Glutamatergic neuron (in vitro differentiated cells): ENCODE data around the gene LGALS9. TPM values are rescaled to one million over a fixed set of nuclear protein-coding genes. Genes with fewer than 3 reads are reported as not detected.
"Not testable (repeated sequence)": the region's sequence is repeated elsewhere in the genome, so short reads cannot be mapped to it uniquely, and the experiment has no call there.

Source experiments
- DNase-seq: peaks from one replicate; pipeline ENCODE4 v3.0.0; 2022
- H3K27ac Mint-ChIP-seq: one replicate; pipeline ENCODE4 v1.8.0; 2020; ENCODE audit warnings: mild to moderate bottlenecking, mixed read lengths, inconsistent platforms; ENCODE audit not compliant: unreplicated experiment
- H3K27me3 Mint-ChIP-seq: one replicate; pipeline ENCODE4 v1.8.0; 2020; ENCODE audit warnings: mild to moderate bottlenecking, moderate library complexity, mixed read lengths, inconsistent platforms; ENCODE audit not compliant: unreplicated experiment
- H3K36me3 Mint-ChIP-seq: one replicate; pipeline ENCODE4 v1.8.0; 2020; ENCODE audit warnings: mild to moderate bottlenecking, mixed read lengths, inconsistent platforms; ENCODE audit not compliant: unreplicated experiment
- H3K4me1 Mint-ChIP-seq: one replicate; pipeline ENCODE4 v1.8.0; 2020; ENCODE audit warnings: mild to moderate bottlenecking, low read depth, mixed read lengths, inconsistent platforms; ENCODE audit not compliant: unreplicated experiment
- H3K4me3 Mint-ChIP-seq: one replicate; pipeline ENCODE4 v1.8.0; 2020; ENCODE audit warnings: mild to moderate bottlenecking, mixed read lengths, inconsistent platforms; ENCODE audit not compliant: unreplicated experiment
- H3K9me3 Mint-ChIP-seq: one replicate; pipeline ENCODE4 v1.8.0; 2020; ENCODE audit warnings: mild to moderate bottlenecking, moderate library complexity, mixed read lengths, inconsistent platforms; ENCODE audit not compliant: unreplicated experiment
- total RNA-seq: library from RNA; stranded (reverse); fragmentation: NEBNext Ultra II Directional; extraction: Animal tissue kit (Norgen Biotek cat#: 25700); gene quantifications from one replicate; pipeline ENCODE4 v1.2.1, GENCODE V29; 2021; ENCODE audit not compliant: unreplicated experiment
- TF ChIP-seq, protein P1 (sequence below): fragments of 200-600 bp; sonication (generic); IDR thresholded peaks from one replicate; pipeline ENCODE4 v1.5.0; 2021; ENCODE audit not compliant: partially characterized antibody, unreplicated experiment

Gene LGALS9
- total RNA-seq, 1 donor from 2014 or later = 6.5 TPM

DNA sequence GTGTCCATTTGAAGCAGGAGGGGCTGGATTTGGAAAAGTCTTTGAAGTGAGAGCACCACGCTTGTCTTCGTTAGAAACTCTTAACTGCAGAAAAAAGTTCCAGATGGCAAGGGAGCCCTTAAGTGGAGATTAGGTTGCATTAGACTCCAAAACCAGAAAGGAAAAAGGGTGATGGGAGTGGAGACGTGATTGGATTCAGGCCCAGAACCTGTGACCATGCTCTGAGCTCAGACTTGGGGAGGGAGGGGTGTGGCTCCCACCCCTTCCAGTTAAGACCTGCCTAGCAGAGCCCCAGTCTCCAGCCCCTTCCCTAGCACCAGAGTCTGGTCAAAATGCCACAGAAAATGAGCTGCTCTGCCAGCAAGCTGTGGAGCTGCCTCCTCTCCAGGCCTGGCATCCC is 6.4 kb upstream of the LGALS9 start:
- Mint-ChIP-seq H3K4me1 (peaks cover 3% of the 10 kb centered on the region), H3K27ac (no peak overlapping the region)

GRCh38 chr17:27625856-27626255 is 5.1 kb upstream of the LGALS9 start:
- no peak overlapping the region for H3K4me3 Mint-ChIP-seq
- H3K36me3 Mint-ChIP-seq = peaks cover 22% of the 10 kb centered on the region
- TF ChIP-seq, protein P1, sequence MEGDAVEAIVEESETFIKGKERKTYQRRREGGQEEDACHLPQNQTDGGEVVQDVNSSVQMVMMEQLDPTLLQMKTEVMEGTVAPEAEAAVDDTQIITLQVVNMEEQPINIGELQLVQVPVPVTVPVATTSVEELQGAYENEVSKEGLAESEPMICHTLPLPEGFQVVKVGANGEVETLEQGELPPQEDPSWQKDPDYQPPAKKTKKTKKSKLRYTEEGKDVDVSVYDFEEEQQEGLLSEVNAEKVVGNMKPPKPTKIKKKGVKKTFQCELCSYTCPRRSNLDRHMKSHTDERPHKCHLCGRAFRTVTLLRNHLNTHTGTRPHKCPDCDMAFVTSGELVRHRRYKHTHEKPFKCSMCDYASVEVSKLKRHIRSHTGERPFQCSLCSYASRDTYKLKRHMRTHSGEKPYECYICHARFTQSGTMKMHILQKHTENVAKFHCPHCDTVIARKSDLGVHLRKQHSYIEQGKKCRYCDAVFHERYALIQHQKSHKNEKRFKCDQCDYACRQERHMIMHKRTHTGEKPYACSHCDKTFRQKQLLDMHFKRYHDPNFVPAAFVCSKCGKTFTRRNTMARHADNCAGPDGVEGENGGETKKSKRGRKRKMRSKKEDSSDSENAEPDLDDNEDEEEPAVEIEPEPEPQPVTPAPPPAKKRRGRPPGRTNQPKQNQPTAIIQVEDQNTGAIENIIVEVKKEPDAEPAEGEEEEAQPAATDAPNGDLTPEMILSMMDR = no peak
- no peak for DNase-seq
- H3K27ac Mint-ChIP-seq = peak overlapping the region; percentile 15
- H3K27me3 Mint-ChIP-seq = peaks cover 8% of the 10 kb centered on the region
- peaks cover 8% of the 10 kb centered on the region for H3K4me1 Mint-ChIP-seq
- H3K9me3 Mint-ChIP-seq = peaks cover 25% of the 10 kb centered on the region

More for the DNA sequence above, 6.4 kb upstream of the LGALS9 start:
- H3K4me3 Mint-ChIP-seq = no peak overlapping the region
- TF ChIP-seq, protein P1 = no peak
- no peak for DNase-seq
- H3K9me3 Mint-ChIP-seq = peaks cover 21% of the 10 kb centered on the region
- peaks cover 22% of the 10 kb centered on the region for H3K36me3 Mint-ChIP-seq
- peaks cover 6% of the 10 kb centered on the region for H3K27me3 Mint-ChIP-seq

GRCh38 chr17:27627514-27627913 is 3.5 kb upstream of the LGALS9 start:
- TF ChIP-seq, protein P1 = no peak
- Mint-ChIP-seq H3K4me1 (peaks cover 11% of the 10 kb centered on the region), H3K9me3 (peaks cover 22% of the 10 kb centered on the region), H3K4me3 (no peak overlapping the region), H3K27ac (no peak overlapping the region), H3K27me3 (peaks cover 8% of the 10 kb centered on the region), H3K36me3 (peaks cover 22% of the 10 kb centered on the region)
- no peak for DNase-seq

- Mint-ChIP-seq H3K4me1 (peaks cover 13% of the 10 kb centered on the region), H3K27ac (no peak overlapping the region), H3K4me3 (no peak overlapping the region), H3K9me3 (peaks cover 22% of the 10 kb centered on the region), H3K27me3 (peaks cover 8% of the 10 kb centered on the region), H3K36me3 (peaks cover 20% of the 10 kb centered on the region)
- no peak for DNase-seq
- TF ChIP-seq, protein P1 = no peak
Observed at GRCh38 chr17:27628376-27628775, 2.6 kb upstream of the LGALS9 start.

- H3K27ac Mint-ChIP-seq, DNase-seq, H3K27me3 Mint-ChIP-seq, H3K4me3 Mint-ChIP-seq: not testable (repeated sequence)
- Mint-ChIP-seq H3K36me3 (peaks cover 16% of the 10 kb centered on the region), H3K4me1 (peaks cover 13% of the 10 kb centered on the region), H3K9me3 (peaks cover 22% of the 10 kb centered on the region)
Observed at GRCh38 chr17:27629260-27629659, 1.7 kb upstream of the LGALS9 start.
